Uterus (tissue), 2 donors: ENCODE measurements around the gene KRTAP5-3.

Experiments used
- CTCF ChIP-seq, 4 experiments: fragments of 200-600 bp in 2 of 4; fragments of 450-650 bp in 2 of 4; sonication (generic) in 2 of 4; IDR thresholded peaks; one replicate each; pipeline ENCODE4 v1.5.1; 2016 to 2019; ENCODE audit warnings: antibody characterized with exemption in 4 of 4, mild to moderate bottlenecking in 2 of 4, moderate library complexity in 1 of 4
- POLR2A ChIP-seq, 2 donors: fragments of 450-650 bp; IDR thresholded peaks; one replicate each; pipeline ENCODE4 v1.6.1; 2016; ENCODE audit warnings: antibody characterized with exemption in 2 of 2, mild to moderate bottlenecking in 1 of 2, moderate library complexity in 1 of 2

GRCh38 chr11:1589996-1590395, 18.3 kb downstream of the KRTAP5-3 start:
- TF ChIP-seq CTCF (IDR thresholded peaks at IDR 0.05) (no peak), POLR2A (IDR thresholded peaks at IDR 0.05) (no peak)
